ENCODE results near the gene LEF1. TPM values are rescaled to one million over a fixed set of nuclear protein-coding genes. Genes with fewer than 3 reads are reported as not detected.

LEF1 gene
- total RNA-seq, 1 experiment from 2014 or later: 0.79 TPM

DNA sequence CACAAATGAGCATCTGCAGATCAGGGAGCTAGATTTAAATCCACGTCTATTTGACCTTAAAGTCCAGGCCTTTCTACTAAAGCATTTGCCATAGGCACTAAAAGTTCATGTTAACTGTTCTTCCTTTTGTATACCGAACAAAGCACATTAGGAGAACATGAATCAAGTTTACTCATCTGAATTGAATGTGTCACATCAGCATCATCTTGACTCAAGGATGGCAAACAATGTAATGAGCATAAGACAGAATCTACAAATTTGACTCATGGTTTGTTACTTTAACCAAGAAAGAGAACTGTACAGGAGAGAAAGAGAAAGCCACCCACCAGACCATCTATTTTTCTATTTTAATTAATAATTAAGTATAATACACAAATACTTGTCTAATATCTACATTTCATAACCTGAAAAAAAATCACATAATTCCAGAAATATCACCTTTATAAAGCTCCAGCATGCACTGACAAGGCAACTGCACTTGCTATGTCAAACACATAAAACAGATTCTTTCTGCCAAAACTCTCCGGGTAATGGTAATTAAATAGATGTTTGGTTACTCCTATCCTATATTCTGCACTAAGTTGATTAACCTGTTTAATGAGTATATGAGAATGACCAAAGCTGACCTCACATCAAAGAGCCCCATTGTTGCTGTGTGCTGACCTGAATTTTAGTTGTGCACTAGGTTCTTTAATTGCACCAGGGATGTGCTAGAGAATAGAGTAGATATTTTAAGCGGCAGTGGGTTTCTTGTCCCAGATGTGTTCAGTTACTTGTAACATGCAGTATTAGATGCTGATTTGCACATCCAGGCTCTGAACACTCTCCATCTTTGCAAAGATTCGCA is 42.5 kb upstream of the LEF1 start:
- Histone ChIP-seq H2AFZ (ENCODE audit: low read depth, low read length, poor library complexity, severe bottlenecking) (no peak overlapping the region), H3K79me2 (ENCODE audit: insufficient read depth, low read length) (no peaks in the 10 kb centered on the region), H3K4me1 (ENCODE audit: control insufficient read depth in 1 of 2, insufficient read depth in 2 of 2, low read length in 2 of 2) (no peaks in the 10 kb centered on the region), H4K20me1 (ENCODE audit: insufficient read depth) (no peaks in the 10 kb centered on the region), H3K4me2 (ENCODE audit: low read length) (no peak overlapping the region), H3K27me3 (ENCODE audit: insufficient read depth, low read length) (0 out of 2 replicates have a peak, but pooled peaks cover 4% of the 10 kb centered on the region), H3K4me3 (replicated peaks in 1 of 2; ENCODE audit: low read depth in 1 of 2, low read length in 2 of 2) (no peak overlapping the region), H3K9me2 (ENCODE audit: insufficient read depth) (no peaks in the 10 kb centered on the region), H3K27ac (ENCODE audit: low read depth, low read length) (no peak overlapping the region), H3K9me3 (ENCODE audit: control insufficient read depth in 1 of 2, insufficient read depth in 1 of 2, low read depth in 1 of 2, low read length in 2 of 2) (no peaks in the 10 kb centered on the region), H3K9ac (ENCODE audit: low read length) (no peak overlapping the region), H3K36me3 (ENCODE audit: control insufficient read depth in 1 of 2, insufficient read depth in 2 of 2, low read length in 2 of 2) (no peaks in the 10 kb centered on the region)
- ATAC-seq: no peak
- ChIA-PET RAD21 (ENCODE audit: low non-redundant PET in 1 of 2, low total read pairs in 2 of 2, uncharacterized antibody in 2 of 2, unreplicated experiment in 2 of 2) (no interaction called here), POLR2A (no interaction called here), CTCF (no interaction called here)
- TF ChIP-seq TCF7L2 (IDR thresholded peaks at IDR 0.05; ENCODE audit: borderline replicate concordance, extremely low read depth, insufficient read depth, insufficient read length) (no peak), RAD21 (IDR thresholded peaks at IDR 0.05; ENCODE audit: low read depth) (no peak), SP1 (IDR thresholded peaks at IDR 0.05; ENCODE audit: low read depth) (no peak), JUND (IDR thresholded peaks at IDR 0.05) (no peak), EGR1 (IDR thresholded peaks at IDR 0.05; ENCODE audit: low read depth) (no peak), SRF (IDR thresholded peaks at IDR 0.05; ENCODE audit: low read depth) (no peak), FOSL1 (IDR thresholded peaks at IDR 0.05; ENCODE audit: low read depth) (no peak), CBX3 (IDR thresholded peaks at IDR 0.05; ENCODE audit: low read depth) (no peak), ELF1 (IDR thresholded peaks at IDR 0.05; ENCODE audit: borderline replicate concordance, low read depth) (no peak)
- TF ChIP-seq, protein P1, sequence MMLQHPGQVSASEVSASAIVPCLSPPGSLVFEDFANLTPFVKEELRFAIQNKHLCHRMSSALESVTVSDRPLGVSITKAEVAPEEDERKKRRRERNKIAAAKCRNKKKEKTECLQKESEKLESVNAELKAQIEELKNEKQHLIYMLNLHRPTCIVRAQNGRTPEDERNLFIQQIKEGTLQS (IDR thresholded peaks at IDR 0.05): no peak
- TF ChIP-seq, protein P2, sequence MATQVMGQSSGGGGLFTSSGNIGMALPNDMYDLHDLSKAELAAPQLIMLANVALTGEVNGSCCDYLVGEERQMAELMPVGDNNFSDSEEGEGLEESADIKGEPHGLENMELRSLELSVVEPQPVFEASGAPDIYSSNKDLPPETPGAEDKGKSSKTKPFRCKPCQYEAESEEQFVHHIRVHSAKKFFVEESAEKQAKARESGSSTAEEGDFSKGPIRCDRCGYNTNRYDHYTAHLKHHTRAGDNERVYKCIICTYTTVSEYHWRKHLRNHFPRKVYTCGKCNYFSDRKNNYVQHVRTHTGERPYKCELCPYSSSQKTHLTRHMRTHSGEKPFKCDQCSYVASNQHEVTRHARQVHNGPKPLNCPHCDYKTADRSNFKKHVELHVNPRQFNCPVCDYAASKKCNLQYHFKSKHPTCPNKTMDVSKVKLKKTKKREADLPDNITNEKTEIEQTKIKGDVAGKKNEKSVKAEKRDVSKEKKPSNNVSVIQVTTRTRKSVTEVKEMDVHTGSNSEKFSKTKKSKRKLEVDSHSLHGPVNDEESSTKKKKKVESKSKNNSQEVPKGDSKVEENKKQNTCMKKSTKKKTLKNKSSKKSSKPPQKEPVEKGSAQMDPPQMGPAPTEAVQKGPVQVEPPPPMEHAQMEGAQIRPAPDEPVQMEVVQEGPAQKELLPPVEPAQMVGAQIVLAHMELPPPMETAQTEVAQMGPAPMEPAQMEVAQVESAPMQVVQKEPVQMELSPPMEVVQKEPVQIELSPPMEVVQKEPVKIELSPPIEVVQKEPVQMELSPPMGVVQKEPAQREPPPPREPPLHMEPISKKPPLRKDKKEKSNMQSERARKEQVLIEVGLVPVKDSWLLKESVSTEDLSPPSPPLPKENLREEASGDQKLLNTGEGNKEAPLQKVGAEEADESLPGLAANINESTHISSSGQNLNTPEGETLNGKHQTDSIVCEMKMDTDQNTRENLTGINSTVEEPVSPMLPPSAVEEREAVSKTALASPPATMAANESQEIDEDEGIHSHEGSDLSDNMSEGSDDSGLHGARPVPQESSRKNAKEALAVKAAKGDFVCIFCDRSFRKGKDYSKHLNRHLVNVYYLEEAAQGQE (IDR thresholded peaks at IDR 0.05; ENCODE audit: low read depth): no peak
- TF ChIP-seq, protein P3, sequence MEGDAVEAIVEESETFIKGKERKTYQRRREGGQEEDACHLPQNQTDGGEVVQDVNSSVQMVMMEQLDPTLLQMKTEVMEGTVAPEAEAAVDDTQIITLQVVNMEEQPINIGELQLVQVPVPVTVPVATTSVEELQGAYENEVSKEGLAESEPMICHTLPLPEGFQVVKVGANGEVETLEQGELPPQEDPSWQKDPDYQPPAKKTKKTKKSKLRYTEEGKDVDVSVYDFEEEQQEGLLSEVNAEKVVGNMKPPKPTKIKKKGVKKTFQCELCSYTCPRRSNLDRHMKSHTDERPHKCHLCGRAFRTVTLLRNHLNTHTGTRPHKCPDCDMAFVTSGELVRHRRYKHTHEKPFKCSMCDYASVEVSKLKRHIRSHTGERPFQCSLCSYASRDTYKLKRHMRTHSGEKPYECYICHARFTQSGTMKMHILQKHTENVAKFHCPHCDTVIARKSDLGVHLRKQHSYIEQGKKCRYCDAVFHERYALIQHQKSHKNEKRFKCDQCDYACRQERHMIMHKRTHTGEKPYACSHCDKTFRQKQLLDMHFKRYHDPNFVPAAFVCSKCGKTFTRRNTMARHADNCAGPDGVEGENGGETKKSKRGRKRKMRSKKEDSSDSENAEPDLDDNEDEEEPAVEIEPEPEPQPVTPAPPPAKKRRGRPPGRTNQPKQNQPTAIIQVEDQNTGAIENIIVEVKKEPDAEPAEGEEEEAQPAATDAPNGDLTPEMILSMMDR (IDR thresholded peaks at IDR 0.05 in 2 of 3, conservative IDR thresholded peaks at IDR 0.05 in 1 of 3; ENCODE audit: borderline replicate concordance in 1 of 3, insufficient read depth in 1 of 3, low read depth in 2 of 3, low read length in 2 of 3): no peak
- intact Hi-C loops (cut with micrococcal nuclease): no loop called here
- no peak for DNase-seq (ENCODE audit: low read depth, low spot score)
- no TSS peak for BruUV-seq (replicated peaks)
